ENCODE measurements around the gene ABHD12.

The ABHD12 gene

GRCh38 chr20:25380945-25381614 is 9.6 kb downstream of the ABHD12 start:
- DNase-seq (ENCODE audit: low read depth): no peak

DNA sequence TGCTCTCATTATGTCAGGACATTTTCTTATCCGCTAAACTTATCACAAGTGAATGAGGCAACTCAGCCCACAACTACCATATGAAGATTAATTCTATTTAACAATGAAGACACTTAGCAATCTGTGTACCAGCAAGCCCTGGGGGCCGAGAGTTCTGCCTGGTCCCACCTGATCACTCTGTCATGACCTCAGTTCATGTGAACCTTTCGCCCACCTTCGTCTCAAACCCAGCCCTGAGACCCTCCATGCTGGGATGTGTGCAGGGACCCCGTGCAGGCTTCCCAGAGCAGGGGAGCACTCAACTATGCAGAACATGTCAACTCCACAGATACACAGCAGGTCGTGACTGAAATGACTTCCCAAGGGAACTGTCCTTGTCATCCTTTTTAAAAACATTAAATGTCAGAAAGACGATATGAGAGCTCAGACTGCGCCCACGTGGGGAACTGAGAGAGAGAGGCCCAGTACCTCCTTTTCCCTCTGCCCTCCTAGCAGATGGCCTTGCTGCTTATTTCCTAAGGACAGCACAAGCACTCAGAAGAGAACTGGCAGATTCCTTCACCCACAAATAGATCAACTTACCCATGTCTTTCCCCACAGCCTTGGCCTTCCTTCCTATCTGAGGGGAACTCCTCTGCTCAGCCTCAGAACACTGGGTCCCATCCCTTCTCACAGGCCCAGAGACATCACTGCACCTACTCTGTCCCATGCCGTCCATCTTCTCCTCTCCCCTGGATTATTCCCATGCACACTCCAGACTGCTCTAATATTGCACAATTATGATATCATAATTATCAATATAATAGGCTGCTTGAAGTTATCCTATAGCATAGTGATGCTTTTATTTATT is 11.5 kb downstream of the ABHD12 start:
- no peak for DNase-seq (ENCODE audit: low read depth)

DNA sequence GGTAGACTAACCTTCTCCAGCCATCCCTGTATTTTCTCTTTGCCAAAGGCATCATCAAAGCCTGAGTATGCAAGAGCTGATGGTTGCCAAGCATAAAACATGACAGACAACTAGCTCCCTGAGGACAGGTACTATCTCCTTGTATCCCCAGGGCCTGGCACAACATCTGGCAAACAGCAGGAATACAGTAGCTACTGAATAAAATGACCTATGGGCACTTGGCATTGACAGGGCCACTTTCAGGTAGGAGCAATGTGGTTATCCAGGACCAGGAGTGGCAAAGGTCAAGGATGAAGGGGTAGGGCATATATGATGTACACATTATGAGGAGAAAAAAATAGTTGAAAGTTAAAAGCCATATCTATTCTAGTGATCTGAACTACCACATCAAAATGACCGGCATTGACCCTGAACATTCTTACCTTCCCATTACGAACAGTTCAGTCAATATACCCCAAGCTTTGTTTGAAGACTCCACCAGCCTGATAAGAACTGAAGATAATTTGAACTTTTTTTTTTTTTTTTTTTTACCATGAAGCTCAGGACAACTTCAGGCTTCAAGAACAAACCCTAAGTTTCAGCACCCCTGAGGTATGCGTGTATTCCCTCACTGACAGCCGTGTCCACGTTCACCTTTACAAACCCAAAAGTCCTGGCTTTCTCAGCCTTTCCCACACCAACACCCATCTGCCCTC is 12.3 kb downstream of the ABHD12 start:
- no peak for DNase-seq (ENCODE audit: low read depth)

DNA sequence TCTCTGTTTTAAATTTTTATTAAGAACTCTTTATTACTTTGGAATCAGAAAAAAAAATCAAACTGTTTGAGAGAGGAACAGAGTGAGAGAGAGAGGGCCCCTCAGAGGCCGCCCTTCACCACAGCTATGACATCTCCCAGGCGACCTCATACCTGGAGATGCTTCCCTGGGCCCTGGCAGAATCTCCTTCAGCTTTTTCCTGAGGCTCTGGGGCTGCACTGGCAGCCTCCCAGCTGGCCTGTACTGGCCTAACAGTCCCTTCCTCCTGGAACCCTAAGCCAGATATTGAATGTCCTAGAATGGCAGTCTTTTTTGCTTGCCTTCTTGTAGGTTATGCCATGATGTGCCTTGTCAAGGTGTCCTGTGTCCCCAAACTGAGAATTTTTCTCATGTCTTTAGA is 13.7 kb downstream of the ABHD12 start:
- no peak for DNase-seq (ENCODE audit: low read depth)

GRCh38 chr20:25376236-25376635 is 14.4 kb downstream of the ABHD12 start:
- DNase-seq (ENCODE audit: low read depth): no peak

- DNase-seq (ENCODE audit: low read depth): no peak
These were observed 15.8 kb downstream of the ABHD12 start for GRCh38 chr20:25374842-25375241.

DNA sequence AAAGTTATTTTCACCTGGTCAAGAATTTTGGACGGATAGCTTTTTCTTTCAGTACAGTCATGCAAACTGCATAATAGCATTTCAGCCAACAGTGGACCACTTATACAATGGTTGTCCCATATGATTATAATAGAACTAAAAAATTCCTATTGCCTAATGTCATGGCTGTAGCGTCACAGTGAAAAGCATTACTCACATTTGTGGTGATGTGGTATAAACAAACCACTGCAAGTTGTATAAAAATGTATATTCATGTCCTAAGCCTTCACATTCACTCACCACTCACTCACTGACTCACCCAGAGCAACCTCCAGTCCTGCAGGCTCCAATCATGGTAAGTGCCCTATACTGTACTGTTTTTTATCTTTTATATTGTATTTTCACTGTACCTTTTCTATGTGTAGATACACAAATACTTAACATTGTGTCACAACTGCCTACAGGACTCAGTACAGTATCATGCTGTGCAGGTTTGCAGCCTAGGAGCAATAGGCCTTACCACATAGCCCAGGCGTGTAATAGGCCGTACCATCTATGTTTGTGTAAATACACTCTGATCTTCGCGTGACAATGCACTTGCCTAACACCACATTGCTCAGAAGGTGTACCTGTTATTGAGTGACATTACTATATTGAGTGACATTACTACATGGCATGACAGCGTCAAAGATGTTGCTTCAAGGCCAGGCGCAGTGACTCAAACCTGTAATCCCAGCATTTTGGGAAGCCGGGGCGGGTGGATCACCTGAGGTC is 17.9 kb downstream of the ABHD12 start:
- no peak for DNase-seq (ENCODE audit: low read depth)

- DNase-seq (ENCODE audit: low read depth): no peak
These were observed 20.7 kb downstream of the ABHD12 start for GRCh38 chr20:25369971-25370370.

DNA sequence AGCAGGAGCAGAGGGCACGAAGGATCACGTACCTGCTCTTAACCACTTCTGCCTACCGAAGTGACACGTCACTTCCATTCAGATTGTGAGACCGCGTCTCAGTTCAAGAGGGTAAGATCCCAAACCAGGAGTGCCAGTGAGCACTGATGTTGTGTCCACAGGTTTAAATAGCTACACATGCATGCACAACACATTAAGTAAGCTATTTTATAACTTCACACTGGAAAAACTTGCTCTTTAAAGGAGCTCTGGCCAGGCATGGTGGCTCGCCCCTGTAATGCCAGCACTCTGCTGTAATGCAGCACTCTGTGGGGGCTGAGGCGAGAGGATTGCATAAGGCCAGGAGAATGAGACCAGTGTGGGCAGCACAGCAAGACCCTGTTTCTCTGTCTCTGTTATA is 21.1 kb downstream of the ABHD12 start:
- DNase-seq (ENCODE audit: low read depth): no peak

- DNase-seq (ENCODE audit: low read depth): no peak
These were observed 21.7 kb downstream of the ABHD12 start for GRCh38 chr20:25368976-25369375.

DNA sequence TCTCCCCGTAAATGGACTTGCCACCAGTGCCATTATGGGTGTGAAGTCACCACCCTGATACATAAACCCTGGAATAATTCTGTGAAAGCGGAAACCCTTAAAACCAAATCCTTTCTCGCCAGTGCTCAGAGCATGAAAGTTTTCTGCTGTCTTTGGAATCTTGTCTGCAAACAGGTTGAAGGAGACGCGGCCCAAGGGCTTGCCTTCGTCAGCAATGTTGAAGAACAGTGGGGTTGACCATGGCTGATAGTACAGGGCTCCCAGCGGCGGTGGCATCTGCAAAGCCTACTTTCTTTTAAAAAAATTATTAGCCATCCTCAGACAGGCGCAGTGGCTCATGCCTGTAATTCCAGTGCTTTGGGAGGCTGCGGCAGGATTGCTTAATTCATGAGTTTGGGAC is 22.1 kb downstream of the ABHD12 start:
- no peak for DNase-seq (ENCODE audit: low read depth)

- no peak for DNase-seq (ENCODE audit: low read depth)
These were observed 25.5 kb downstream of the ABHD12 start for GRCh38 chr20:25364879-25365699.

DNA sequence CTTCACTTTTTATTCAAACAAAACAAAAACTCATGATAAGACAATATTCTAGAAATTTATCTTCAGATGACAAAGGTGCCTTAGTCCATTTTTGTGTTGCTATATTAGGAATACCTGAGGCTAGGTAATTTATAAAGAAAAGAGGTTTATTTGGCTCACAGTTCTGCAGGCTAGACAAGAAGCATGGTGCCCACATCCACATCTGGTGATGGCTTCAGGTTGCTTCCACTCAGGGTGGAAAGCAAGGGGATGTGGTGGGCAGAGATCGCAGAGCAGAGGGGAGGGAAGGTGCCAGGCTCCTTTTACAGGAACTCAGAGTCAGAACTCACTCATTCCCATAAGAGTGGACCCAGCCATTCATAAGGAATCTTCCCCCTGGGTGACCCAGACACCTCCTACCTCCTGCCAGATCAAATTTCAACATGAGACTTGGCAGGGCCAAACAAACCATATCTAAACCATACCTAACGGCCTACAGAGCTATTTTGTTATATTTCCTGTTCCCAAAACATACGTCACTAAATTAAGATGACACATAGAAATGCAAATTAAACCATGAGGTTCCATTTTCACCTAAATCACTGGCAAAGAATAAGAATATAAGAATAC is 26.4 kb downstream of the ABHD12 start:
- no peak for DNase-seq (ENCODE audit: low read depth)

DNA sequence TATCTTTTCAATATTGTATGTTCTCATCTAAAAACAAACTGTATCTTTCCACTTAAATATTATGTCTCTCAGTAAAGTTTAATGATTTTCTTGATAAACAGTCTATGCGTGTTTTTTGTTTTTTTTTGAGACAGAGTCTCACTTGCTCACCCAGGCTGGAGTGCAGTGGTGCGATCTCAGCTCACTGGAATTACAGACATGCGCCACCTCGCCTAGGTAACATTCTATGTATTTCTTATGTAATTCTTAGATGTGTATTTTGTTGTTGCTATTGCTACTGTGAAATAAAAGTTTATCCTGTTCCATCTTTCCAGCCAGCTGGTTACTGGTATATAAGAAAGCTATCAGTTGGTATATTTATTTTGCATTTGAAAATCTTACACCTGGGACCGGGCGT is 29.4 kb downstream of the ABHD12 start:
- DNase-seq (ENCODE audit: low read depth): no peak

DNA sequence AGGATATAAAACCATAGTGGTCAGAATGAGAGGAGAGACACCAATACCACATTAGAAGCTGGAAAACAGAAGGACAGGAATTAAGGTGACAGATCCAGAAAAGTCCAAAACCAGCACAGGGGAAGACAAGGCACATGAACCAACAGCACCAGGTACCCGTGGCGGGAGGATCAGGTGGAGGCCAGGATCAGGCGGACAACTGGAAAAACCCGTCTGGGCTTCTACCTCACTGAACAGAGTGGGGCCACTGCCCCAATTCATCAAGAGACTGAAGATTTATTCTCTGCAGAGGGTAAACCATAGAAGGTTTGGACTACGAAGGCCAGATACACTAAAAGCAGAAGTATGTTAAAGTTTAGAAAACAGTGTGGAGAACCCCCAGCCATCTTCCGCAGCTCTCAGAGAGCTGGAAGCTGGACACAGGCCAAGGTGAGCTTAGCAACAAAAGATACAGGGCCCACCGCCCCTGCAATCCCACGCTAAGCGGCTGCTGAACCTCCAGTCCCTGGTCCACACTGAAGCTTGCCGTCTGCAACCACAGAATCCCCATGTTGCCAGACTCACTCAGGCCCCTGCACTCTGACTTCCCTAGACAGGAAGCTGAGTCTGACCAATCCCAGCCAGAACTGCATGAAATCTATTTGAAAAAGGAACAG is 29.9 kb downstream of the ABHD12 start:
- no peak for DNase-seq (ENCODE audit: low read depth)

GRCh38 chr20:25356271-25356933 is 34.2 kb downstream of the ABHD12 start:
- DNase-seq (ENCODE audit: low read depth): no peak

DNA sequence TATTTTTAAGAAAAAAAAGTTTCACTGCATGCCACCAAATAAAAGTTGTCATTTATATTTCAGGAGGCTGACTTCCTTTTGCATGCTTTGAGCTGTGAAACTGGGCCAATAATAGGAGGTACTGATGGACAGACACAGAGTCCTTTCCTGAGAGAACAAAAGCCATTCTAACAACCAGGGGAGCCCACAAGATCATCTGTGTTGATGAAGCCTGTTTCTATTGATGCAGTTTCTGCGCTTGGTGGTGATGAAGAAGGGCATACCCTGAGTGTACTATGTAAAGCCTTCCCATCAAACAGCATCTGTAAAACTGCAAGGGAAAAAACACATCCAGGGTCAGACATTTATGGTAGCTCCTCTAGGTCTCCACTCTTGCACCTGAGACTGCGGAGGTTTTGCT is 34.8 kb downstream of the ABHD12 start:
- DNase-seq (ENCODE audit: low read depth): no peak

- DNase-seq (ENCODE audit: low read depth): no peak
These were observed 35.5 kb downstream of the ABHD12 start for GRCh38 chr20:25355011-25355595.

All from stimulated activated CD8-positive, alpha-beta memory T cell treated with anti-CD3 and anti-CD28 coated beads, Interleukin-4, amount 100 ng/mL, for 24 hours (primary cell).